NCI-H1694 (cell line): ENCODE data around the gene TOR1AIP2.
"Not testable (repeated sequence)": the region's sequence is repeated elsewhere in the genome, so short reads cannot be mapped to it uniquely, and the experiment has no call there.

ENCODE experiments used
- DNase-seq: peaks from one replicate; lab custom pipeline; 2025; lab: John Stamatoyannopoulos, UW

Gene TOR1AIP2

DNA sequence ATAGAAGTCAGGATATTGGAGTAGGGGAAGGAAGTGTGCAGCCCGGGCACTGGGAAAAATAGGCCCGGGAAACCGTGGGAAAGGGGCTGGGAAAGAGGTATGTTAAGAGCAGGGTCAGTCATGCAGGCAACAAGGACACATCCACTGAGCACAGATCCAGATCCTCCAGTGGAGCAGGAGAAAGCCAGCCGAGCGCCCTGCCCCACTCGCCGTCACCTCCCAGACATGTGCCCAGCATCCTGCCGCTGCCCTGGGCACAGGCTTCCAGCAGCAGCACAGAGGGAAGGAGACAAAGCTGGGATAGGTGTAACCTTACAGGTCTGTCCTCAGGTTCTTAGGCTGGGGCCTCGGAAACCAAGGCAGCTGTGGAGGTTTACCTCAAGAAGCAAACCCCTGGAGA is 70.3 kb downstream of the TOR1AIP2 start:
- no peak for DNase-seq

DNA sequence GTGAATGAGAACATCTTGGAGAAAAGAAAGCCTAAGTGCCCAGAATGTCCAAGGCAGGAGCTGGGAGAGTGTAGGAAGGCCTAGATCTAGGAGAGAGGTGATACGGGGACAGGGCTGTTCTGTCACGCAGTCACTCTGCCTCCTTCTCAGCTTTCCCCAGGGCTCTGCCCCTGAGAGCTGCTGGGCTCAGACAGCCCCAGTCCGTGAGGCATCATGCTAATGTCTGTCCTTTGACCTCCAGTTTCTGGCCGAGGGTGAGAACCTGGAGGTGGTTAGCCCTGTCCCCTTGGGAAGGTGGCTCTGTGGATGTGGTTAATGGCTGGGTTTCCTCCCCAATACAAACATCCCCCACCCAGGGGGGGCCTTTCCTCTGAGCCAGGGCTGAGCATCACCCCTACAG is 71.3 kb downstream of the TOR1AIP2 start:
- no peak for DNase-seq

DNA sequence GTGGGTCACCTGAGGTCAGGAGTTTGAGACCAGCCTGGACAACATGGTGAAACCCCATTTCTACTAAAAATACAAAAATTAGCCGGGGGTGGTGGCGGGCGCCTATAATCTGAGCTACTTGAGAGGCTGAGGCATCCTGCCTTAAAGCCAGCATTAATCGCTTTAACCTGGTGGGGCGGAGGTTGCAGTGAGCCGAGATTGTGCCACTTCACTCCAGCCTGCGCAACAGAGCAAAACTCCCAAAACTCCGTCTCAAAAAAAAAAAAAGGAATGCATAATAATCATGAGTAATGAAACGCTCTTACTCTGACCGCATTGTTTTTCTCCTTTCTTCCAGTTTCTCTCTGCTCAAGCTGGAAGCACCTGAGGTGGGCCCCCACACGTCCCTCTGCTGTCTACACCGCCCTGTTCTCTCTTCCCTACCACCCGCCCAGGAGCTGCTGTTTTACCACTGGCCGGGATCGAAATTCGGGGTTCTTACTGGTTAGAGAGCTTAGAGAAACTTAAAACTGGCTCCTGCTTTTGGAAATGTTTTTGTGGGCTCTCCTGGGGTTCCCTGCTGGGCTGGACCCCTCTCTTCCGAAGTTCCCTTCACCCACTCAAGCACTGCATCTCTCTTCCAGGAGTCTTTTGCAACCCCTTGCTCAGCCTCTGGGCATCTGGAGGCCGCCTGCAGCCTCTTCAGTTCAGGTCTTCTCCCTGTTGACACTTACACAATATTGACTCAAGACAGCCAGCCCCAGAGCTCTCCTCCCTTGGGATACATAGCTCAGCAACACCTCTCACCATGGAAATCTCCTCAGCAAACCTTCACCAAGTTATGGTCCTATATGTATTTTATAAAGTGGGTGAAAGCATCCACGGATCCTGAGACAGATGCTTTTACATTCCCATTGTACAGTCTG is 72.1 kb downstream of the TOR1AIP2 start:
- no peak for DNase-seq

DNA sequence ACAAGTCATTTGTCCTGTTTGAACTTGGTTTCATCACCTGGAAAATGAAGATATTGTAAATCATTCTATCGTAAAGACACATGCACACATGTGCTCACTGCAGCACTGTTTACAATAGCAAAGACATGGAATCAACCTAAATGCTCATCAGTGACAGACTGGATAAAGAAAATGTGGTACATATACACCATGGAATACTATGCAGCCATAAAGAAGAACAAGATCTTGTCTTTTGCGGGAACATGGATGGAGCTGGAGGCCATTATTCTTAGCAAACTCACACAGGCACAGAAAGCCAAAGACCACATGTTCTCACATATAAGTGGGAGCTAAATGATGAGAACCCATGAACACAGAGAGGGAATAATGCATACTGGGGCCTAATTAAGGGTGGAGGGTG is 73.2 kb downstream of the TOR1AIP2 start:
- DNase-seq = not testable (repeated sequence)

DNA sequence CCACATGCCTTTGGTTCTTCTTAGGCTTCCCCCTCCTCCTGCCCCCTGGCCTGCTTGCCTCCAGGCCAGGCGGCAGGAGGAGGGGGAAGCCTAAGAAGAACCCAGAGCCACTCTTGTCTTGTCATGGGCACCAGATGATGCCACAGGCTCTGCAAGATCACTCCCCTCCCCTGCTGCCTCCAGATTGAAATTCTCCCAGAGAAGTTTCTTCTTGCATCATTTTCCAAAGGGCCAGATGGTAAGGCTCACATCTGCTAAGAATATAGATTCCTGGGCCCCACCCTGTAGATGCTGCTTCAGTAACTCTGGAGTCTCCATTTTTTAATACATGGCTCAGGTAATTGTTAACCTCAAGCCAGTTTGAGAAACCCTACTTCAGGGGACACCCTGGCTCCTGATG is 73.7 kb downstream of the TOR1AIP2 start:
- no peak for DNase-seq

DNA sequence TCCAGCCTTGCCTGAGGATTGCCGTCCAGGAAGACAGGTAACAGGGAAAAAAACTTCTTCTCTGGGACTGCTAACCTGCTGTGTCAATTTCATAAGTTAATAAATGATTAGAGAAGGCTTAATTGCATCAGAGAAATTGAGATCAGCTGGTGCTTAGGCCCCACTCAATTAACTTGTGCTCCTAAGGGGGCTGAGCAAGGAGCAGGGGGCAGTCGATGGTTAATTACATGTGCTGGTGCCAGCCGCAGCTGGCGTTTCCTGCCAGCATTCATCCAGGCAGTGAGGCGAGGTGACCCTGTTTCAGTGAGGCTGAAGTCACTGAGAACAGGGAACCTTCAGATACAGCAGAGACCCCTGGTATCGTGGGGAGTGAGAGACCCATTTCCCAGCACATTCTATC is 74.5 kb downstream of the TOR1AIP2 start:
- DNase-seq = no peak

DNA sequence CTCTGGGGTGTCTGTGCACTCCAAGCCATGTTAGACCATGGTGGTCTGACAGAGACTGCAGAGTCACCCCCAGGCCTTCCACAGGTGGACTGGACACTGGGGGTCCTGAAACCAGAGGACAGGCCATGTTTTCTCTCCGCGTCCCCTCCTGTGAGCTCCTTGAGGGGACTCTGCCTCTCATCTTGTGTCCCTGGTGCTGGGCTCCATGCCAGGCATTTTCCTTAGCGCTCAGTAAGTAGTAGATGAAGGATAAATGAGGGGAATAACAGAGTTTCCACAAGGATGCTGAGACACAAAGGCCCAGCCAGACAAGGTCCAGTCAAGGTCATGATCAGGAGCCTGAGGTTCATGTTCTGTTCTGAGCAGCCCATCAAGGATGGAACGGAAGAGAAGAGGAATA is 77.1 kb downstream of the TOR1AIP2 start:
- no peak for DNase-seq

DNA sequence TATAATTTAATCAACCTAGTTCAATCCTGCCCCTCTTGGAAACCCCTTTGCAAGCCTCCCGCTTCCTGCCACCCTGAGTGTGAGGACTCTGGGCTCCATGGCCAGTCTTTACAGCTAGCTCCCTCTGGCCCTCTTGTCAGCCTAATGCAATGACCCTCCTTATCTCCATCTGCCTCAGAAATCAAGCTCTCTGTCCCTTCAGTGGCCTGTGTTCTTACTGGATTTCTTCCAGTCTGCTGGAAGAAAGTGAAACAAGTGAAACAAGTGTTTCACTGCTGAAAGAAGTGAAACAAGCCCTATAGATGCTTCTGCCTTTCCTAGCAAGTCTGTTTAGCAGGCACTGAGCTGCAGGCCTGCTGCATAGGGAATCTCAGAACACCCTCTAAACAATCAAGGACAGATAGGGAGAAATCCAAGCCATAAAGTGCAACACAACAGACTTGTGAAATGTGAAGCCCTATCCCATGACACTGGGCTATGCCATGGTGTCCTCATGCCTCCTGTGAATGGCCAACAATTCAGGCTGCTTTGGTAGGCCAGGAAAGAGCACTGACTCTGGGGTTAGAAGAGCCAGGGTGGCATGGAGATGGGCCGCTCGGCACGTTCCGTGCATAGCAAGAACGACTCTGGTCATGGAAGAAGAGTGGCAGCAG is 78.6 kb downstream of the TOR1AIP2 start:
- DNase-seq = no peak

DNA sequence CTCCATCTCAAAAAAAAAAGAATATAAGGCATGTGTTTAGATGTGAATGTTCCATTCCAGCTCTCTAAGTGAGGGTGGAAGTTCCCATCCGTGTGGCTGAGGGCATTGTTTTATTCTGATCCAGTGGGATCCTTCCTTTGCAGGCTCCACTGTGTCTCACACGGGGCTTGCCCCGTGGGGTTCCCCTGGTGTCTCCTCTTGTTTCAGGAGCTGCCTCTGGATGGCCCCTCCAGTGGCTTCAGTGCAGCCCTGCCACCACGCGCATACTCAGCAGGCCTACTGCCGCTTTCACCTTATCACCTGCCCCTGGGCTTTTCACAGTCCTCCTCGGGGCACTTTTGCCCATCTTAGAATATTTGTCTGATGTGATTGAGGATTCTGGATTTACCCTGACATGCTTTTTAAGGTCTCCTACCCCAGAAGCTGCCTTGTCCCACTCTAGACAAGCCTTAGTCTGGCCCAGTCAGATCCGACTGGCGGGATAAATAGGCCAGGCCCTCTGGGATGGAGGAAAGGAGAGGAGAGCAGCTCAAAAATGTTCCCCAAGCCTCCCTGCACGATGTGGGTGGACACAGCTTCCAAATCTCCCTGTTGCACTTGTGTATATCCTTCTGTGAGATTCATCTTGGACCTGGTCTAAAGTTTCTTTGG is 79.3 kb downstream of the TOR1AIP2 start:
- no peak for DNase-seq

DNA sequence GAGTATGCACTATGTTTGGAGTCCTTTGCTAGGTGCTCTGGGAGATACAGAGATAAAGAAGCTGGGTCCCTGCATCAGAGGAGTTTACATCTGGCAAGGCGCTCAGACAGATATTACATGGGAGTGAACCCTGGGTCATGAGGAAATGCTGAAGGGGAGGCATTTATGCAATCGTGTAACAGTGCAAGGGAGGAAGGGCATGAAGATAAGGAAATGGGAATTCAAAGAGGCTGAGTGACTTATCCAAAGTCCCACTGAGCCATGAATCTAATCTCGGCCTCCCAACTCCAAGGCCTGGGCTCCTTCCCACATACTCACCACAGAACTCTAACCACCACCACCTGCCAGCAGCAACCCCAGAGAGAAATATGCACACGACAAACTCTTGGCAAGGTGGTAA is 82.9 kb downstream of the TOR1AIP2 start:
- no peak for DNase-seq

DNA sequence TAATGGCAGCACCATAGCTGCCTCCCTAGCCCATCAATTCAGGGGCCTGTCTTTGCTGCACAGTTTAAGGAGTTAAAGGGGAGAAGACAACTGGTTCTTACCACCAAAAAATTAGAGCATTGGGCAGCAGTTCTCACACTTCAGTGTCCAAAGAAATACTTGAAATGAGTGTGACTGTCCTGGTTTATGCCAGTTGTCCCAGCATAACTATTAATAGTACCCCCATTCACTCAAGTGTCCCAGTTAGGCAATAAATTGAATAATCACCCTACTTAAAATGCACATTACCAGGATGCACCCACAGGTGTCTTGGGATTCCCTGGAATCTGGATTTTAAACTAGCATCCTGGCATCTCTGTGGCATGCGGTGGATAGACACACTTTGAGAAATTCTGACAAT is 83.5 kb downstream of the TOR1AIP2 start:
- DNase-seq = no peak

DNA sequence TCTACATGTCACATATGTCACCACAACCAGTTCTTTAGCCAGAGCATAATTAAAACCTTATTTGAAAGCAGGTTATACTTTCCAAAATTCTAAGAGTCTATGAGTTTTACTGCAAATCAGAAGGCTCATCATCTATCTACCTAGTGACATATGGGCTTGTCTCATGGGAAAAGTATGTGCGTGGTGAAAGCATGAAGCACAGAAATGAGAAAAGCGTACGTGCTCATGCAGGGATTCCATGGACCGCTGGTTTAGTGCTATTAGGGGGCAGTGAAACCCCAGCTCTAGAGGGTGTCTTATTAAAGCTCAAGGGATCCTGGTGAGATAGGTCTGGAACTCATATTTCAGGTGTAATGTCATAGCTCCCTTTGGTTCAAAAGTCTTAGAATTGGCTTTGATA is 84.3 kb downstream of the TOR1AIP2 start:
- DNase-seq = peak; percentile 12
